Psoas muscle (tissue), 8 donors: Measurements from ENCODE around the gene POLR3K. TPM values are rescaled to one million over a fixed set of nuclear protein-coding genes. Genes with fewer than 3 reads are reported as not detected.
A peak's percentile ranks its signal among the peaks of the same experiment; 100 is the strongest.

Source experiments
- ATAC-seq, 4 donors: fragments of 200-7000 bp; cut with Tn5 transposase; one replicate each; pipeline ENCODE4 v1.9.1; 2020; ENCODE audit warnings: moderate library complexity in 3 of 4, mild to moderate bottlenecking in 2 of 4
- DNase-seq, 2 donors: peaks; one replicate each; pipeline ENCODE4 v3.0.0-alpha.2; 2020
- H3K27ac ChIP-seq: fragments of 200-600 bp; one replicate; pipeline ENCODE4 v1.8.0; 2022
- H3K27me3 ChIP-seq, 3 donors: fragments of 200-600 bp in 1 of 3; one replicate each; pipeline versions ENCODE4 v1.6.1 to v1.8.0; 2013 to 2022; ENCODE audit warnings: low read length in 2 of 3, mild to moderate bottlenecking in 2 of 3, moderate library complexity in 1 of 3; ENCODE audit not compliant: insufficient read depth in 3 of 3
- H3K36me3 ChIP-seq, 2 donors: fragments of 200-600 bp in 1 of 2; one replicate each; pipeline versions ENCODE4 v1.6.1 to v1.8.0; 2013 to 2022; ENCODE audit warnings: low read depth in 1 of 2, mild to moderate bottlenecking in 1 of 2, moderate library complexity in 1 of 2; ENCODE audit not compliant: insufficient read depth in 1 of 2
- H3K4me1 ChIP-seq: fragments of 200-600 bp; one replicate; pipeline ENCODE4 v1.8.0; 2022
- H3K4me3 ChIP-seq: fragments of 200-600 bp; one replicate; pipeline ENCODE4 v1.8.0; 2022; ENCODE audit warnings: mild to moderate bottlenecking
- H3K9me3 ChIP-seq: fragments of 200-600 bp; one replicate; pipeline ENCODE4 v1.8.0; 2022
- WGBS, 3 donors: extraction: QIAGEN DNeasy Blood & Tissue Kit; methylation state at CpG; one replicate each; pipeline versions ENCODE4 v1.1.6 to v1.1.7; 2013; 5-methylcytosine and 5-hydroxymethylcytosine counted together
- intact Hi-C, 2 donors: fragments of 100-400 bp; cut with DNase I; formaldehyde crosslinking; loops; one replicate each; pipeline versions ENCODE4 v1.11.0 to v1.14.2; 2022
- polyA plus RNA-seq, 3 donors: library from polyadenylated mRNA; stranded (reverse); fragments of 200-250 nt; gene quantifications; one replicate each; pipeline ENCODE4 v1.2.3, GENCODE V29; 2013
- total RNA-seq, 4 donors: library from RNA; stranded (reverse); fragmentation: NEBNext Ultra II Directional in 2 of 4; extraction: Animal tissue kit (Norgen Biotek cat#: 25700) in 2 of 4; gene quantifications; one replicate each; pipeline versions ENCODE4 v1.2.1 to v1.2.4, GENCODE V29; 2021 to 2023
- TF ChIP-seq, protein P1 (sequence below): fragments of 200-600 bp; IDR thresholded peaks from one replicate; pipeline ENCODE4 v1.8.0; 2022; ENCODE audit warnings: antibody characterized with exemption
- donor health status: healthy with polysubstance abuse.
- donor health status: DM: no; HTN: no; CAD: no; lungs with moderate emphysema.
- donor health status: Bipolar disorder and iron deficiency.
- donor health status: healthy.
- donor health status: DM: yes; HTN: yes; CAD: no.
- donor health status: DM: no; HTN: no; CAD: no.
- donor health status: DM: no; HTN: no; CAD: no.
- donor health status: DM: yes; HTN: yes; CAD: no.

The POLR3K gene
- total and polyA plus RNA-seq, 7 donors, result 5.8 to 17.5 (median 10.9) TPM

DNA sequence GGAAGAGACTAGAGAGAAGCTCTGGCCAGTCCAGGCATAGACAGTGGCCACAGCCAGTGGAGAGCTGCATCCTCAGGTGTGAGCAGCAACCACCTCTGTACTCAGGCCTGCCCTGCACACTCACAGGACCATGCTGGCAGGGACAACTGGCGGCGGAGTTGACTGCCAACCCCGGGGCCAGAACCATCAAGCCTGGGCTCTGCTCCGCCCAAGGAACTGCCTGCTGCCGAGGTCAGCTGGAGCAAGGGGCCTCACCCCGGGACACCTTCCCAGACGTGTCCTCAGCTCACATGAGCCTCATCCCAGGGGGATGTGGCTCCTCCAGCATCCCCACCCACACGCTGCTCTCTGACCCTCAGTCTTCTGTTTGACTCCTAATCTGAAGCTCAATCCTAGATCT, 15.8 kb upstream of the POLR3K start:
- Histone ChIP-seq H3K4me3 (no peak overlapping the region), H3K27ac (no peak overlapping the region), H3K36me3 (peaks cover 0 to 7% of the 10 kb centered on the region in 2 donors), H3K9me3 (no peaks in the 10 kb centered on the region), H3K4me1 (peaks cover 55% of the 10 kb centered on the region), H3K27me3 (no peaks in the 10 kb centered on the region)
- 44 to 58% (median 47%) methylated on average over 8 of the region's 8 CpGs for WGBS, 3 donors
- TF ChIP-seq, protein P1, sequence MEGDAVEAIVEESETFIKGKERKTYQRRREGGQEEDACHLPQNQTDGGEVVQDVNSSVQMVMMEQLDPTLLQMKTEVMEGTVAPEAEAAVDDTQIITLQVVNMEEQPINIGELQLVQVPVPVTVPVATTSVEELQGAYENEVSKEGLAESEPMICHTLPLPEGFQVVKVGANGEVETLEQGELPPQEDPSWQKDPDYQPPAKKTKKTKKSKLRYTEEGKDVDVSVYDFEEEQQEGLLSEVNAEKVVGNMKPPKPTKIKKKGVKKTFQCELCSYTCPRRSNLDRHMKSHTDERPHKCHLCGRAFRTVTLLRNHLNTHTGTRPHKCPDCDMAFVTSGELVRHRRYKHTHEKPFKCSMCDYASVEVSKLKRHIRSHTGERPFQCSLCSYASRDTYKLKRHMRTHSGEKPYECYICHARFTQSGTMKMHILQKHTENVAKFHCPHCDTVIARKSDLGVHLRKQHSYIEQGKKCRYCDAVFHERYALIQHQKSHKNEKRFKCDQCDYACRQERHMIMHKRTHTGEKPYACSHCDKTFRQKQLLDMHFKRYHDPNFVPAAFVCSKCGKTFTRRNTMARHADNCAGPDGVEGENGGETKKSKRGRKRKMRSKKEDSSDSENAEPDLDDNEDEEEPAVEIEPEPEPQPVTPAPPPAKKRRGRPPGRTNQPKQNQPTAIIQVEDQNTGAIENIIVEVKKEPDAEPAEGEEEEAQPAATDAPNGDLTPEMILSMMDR, result no peak
- intact Hi-C loops, result no loop called here
- DNase-seq (no peak), ATAC-seq (no peak)

- TF ChIP-seq, protein P1, result no peak
- intact Hi-C loops, result loop anchor here in 1 of 2 donors (2.0 kb wide), 1 partner anchor 29 kb away; no protein-coding TSS in a partner anchor
- Histone ChIP-seq H3K27ac (peak overlapping the region; percentile 60), H3K4me1 (peaks cover 58% of the 10 kb centered on the region), H3K9me3 (no peaks in the 10 kb centered on the region), H3K4me3 (no peak overlapping the region), H3K27me3 (no peaks in the 10 kb centered on the region), H3K36me3 (peaks cover 0 to 16% of the 10 kb centered on the region in 2 donors)
- ATAC-seq (no peak), DNase-seq (peak; percentile 59 to 65)
- WGBS, 3 donors, result 77 to 80% (median 78%) methylated on average over 27 of the region's 27 CpGs
Observed at GRCh38 chr16:67884-68789, 14.7 kb upstream of the POLR3K start.

DNA sequence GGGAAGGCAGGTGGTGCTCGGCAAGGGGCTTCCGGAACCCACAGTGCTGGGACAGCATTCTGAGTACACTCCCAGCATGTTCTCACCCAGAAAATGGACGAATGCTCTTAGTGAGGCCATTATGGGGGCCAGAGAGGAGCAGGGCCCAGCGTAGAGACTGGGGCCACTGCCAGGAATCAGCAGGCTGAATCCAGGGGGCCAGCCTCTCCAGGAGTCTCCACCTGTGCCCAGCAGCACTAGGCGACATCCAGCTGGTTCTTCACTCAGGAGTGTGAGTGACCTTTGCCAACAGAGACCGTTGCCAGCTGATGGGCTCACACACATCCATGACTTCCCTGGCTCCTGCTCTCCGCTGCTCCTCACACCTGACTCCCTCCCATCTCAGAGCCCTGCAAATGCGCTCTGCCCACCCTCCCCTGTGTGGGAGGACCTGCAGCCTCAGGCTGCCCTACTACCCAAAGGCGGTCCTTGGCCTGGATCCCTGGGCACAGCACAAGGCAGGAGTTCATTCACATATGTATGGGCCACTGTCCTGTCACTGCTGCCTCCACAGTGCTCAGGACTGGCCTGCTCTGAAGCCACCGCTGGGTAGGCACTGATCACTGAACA, 13.9 kb upstream of the POLR3K start:
- no peak overlapping the region for H3K4me3 ChIP-seq
- H3K9me3 ChIP-seq, result no peaks in the 10 kb centered on the region
- TF ChIP-seq, protein P1, result no peak
- peak in 3 of 4 donors; percentile 17 to 55 (median 33) for ATAC-seq
- peak; percentile 27 to 65 for DNase-seq
- peaks cover under 1 to 24% of the 10 kb centered on the region in 2 donors for H3K36me3 ChIP-seq
- H3K27ac ChIP-seq, result peak overlapping the region; percentile 60
- intact Hi-C loops, result loop anchor here in 1 of 2 donors (2.0 kb wide), 1 partner anchor 30 kb away; no protein-coding TSS in a partner anchor
- H3K27me3 ChIP-seq, result no peaks in the 10 kb centered on the region
- H3K4me1 ChIP-seq, result peaks cover 52% of the 10 kb centered on the region
- 43 to 67% (median 48%) methylated on average over 10 of the region's 10 CpGs for WGBS, 3 donors

GRCh38 chr16:66309-67182, 13.1 kb upstream of the POLR3K start:
- peak in 1 of 2 donors; percentile 13 for DNase-seq
- Histone ChIP-seq H3K9me3 (no peaks in the 10 kb centered on the region), H3K27ac (no peak overlapping the region), H3K27me3 (no peaks in the 10 kb centered on the region), H3K36me3 (peaks cover 3 to 32% of the 10 kb centered on the region in 2 donors), H3K4me1 (peaks cover 52% of the 10 kb centered on the region), H3K4me3 (no peak overlapping the region)
- TF ChIP-seq, protein P1, result no peak
- ATAC-seq, result peak in 1 of 4 donors; percentile 20
- intact Hi-C loops, result loop anchor here in 1 of 2 donors (2.0 kb wide), 1 partner anchor 30 kb away; no protein-coding TSS in a partner anchor
- WGBS, 3 donors, result 82 to 87% (median 83%) methylated on average over 13 of the region's 13 CpGs
